AG08396 (cell line): Measurements from ENCODE around the gene AOX1.
"Not testable (repeated sequence)": the region's sequence is repeated elsewhere in the genome, so short reads cannot be mapped to it uniquely, and the experiment has no call there.

Experiments used
- DNase-seq: peaks from one replicate; pipeline ENCODE4 v3.0.0; 2012; ENCODE audit warnings: low spot score, mixed read lengths

Gene AOX1

DNA sequence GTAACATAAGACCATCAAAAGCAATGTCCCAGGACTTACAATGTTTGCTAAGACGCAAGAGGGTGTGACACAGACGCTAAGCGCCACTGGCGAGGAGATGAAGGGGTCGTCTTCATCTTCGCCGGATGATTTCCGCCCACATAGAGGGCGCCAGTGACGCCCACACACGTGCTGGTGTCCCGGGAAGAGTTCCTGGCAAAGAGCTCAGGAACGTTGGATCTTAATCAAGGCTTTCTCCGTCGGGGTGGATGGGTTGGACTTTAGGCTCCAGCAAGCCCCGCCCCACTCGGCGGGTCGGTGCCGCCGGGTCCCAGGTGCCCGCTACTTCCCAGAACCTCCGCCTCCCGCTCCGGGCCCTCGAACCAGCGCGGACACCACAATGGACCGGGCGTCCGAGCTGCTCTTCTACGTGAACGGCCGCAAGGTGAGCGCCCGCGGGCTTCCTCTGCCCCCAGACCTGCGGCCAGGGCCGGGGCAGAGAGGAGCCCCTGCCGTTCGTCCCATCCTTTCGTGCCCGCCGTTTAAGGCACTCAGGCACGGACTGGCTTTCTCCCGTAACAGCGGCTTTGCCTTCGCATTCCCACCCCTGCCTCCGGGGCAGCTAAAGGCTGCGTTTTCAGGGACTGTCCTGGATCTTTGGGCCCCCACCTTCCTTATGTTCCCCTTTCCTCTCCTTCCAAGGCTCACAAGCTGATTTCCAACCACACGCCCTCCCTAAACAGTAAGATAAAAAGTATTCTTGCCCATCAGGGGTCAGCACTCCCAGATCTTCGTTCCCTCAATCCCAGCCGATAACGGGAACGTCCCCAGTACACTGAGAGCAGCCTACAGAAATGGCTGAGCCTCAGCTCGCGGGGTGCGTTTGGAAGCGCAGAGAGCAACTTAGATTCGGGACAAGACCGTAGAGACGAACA, at the start of gene AOX1:
Gene AOX1, plus strand, starts transcription at position 285 of the 914 bp plus-strand sequence. Its CDS starts 95 bp downstream, at position 380.
- DNase-seq: peak; percentile 65

DNA sequence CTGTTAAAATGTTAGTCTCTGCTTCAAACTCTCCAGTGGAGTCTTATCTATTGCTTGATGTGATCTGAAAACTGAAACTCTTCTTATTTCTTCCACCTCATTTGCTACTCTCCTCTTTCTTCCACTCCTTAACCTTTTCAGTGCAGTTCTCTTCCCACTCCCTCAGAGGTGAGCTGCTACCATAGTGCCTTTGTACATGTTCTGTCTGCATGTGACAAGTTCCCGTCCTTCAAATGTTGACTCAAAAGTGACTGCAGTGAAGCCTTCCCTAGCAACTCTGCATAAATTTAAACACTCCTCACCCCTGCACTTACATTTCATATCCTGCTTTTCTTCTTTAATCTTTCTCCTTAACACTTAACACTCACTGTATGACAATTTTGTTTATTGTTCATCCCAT, 47.7 kb upstream of the AOX1 start:
- no peak for DNase-seq

- DNase-seq: no peak
Measured at GRCh38 chr2:200540793-200541192, 45.0 kb upstream of the AOX1 start.

DNA sequence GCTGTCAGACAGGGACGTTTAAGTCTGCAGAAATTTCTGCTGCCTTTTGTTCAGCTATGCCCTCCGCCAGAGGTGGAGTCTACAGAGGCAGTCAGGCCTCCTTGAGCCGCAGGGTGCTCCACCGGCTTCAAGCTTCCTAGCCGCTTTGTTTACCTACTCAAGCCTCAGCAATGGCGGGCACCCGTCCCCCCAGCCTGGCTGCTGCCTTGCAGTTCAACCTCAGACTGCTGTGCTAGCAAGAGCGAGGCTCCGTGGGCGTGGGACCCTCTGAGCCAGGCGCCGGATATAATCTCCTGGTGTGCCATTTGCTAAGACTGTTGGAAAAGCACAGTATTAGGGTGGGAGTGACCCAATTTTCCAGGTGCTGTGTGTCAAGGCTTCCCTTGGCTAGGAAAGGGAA, 19.2 kb upstream of the AOX1 start:
- DNase-seq: not testable (repeated sequence)

- DNase-seq: no peak
Measured at GRCh38 chr2:200567932-200568331, 17.9 kb upstream of the AOX1 start.

- DNase-seq: peak; percentile 39
Measured at GRCh38 chr2:200575957-200576356, 9.9 kb upstream of the AOX1 start.

- no peak for DNase-seq
Measured at GRCh38 chr2:200577027-200577426, 8.8 kb upstream of the AOX1 start.

GRCh38 chr2:200578778-200579177, 7.0 kb upstream of the AOX1 start:
- DNase-seq: no peak

DNA sequence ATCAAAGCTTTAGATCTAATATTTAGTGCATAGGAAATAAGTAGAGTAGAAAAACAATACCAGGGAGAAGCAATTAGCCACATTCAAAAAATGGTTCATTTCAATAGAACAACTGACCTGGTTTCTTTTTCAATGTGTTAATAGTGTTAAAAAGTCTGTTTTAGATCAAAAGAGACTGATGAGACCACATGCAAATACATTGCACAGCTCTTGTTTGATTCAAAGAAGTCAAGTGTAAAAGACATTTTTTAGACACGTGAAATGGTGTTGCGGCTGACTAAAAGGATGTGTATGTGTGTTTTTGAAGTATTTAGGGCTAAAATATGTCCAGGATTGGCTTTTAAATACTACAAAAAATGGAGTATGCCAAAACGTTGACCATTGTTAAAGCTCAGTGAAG, 1.2 kb upstream of the AOX1 start:
- DNase-seq: no peak

GRCh38 chr2:200585340-200585729, 479 bp upstream of the AOX1 start:
- no peak for DNase-seq

DNA sequence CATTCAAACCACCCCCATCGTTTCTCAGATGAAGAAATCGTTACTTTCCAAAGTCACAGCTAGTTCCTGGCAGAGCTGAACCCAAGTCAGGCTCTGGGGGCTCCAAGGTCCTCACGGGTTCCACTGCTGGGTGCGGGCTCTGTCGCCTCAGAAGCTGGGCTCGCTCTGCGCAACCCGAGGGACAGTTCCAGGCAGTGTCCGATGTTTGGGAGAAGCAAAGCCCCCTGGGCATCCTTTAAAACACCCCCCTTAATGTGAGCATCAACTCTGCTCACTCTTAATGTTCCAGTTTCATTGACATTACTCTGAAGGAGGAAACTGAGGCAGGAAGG, 796 bp downstream of the AOX1 start:
- no peak for DNase-seq

- DNase-seq: no peak
Measured at GRCh38 chr2:200587007-200587616, 1.3 kb downstream of the AOX1 start.

GRCh38 chr2:200588076-200588678, 2.4 kb downstream of the AOX1 start:
- DNase-seq: no peak

DNA sequence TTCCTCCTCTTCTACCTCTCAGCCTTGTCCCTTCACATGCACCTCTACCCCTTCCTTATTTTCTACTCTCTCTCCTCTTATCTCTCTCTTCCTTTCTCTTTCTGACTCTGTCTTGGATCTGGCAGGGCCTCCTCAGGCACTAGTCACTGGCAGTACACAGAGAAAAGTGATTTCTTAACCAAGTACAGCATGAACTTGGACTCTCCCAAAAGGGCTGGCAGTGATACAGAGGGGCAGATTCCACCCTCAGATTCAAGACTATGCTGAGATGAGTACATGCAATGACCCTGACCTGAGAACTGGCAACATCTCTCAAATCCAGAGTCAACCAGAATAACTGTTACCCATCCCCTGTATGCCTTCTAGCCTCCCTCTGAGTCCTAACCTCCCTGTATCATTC, 4.3 kb downstream of the AOX1 start:
- DNase-seq: no peak

- no peak for DNase-seq
Measured at GRCh38 chr2:200591308-200591707, 5.5 kb downstream of the AOX1 start.

DNA sequence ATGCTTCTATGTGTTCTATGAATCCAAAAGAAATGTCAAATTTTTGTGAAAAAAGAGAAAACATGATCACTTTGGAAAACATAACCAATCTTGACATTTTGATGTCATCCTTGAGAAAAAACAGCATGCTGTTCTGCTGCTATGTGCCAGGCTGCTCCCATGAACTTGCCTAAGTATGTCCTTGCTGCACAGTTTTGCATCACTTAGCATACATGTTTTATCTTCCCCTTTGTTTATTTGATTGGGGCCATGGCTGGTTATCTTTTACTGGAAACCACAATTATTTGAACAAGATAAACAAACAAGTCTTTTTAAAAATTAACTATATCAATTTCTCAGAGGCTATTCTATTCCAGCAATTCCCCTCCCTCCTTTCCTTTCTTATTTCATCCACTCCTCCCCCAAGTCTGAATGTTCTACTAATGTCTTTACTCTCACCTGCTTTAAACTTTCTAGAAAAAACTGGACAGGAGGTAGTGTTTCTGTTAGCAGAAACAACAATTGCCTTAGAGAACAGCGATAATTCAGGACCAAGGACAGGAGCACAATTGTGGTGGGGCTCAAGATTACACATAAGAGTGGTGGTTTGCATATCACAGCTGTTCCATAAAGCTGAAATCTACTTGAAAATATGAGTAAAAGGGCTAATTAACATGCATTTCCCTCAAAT, 6.7 kb downstream of the AOX1 start:
- no peak for DNase-seq

DNA sequence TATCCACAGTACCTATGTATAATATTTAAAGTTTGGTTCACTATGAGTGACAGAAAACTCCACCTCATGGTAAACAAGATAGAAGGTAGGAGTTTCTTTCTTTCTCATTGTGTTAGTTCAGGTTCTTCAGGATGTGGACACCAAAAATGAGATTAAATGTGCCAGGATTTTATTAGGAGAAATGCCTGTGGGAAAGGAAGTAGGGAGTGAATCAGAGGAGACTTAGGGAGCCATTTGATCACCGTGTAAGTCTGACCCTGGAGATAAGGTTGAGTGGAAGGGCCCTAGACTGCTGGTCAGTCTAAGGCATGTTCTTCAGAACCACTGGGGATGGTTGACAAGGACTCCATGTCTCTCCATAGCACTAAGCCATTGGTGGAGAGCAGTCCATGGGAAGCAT, 8.1 kb downstream of the AOX1 start:
- no peak for DNase-seq

DNA sequence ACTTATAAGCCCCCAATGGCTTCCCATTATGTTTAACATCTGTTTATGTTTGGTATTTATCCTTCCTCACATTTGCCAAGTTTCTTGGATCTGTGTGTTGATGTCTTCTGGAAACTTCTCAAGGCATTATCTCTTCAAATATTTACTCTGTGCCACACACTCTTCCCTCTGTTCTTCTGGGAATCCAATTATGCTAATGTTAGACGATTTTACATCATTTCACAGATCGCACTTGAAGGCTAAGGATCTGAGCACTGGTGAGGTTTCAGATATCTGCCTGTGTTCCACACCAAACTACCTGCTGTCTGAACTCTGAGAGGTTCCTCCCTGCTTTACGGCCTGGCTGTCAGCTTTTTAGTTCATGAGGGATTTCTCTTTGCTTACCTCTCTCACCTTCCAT, 10.1 kb downstream of the AOX1 start:
- DNase-seq: no peak

DNA sequence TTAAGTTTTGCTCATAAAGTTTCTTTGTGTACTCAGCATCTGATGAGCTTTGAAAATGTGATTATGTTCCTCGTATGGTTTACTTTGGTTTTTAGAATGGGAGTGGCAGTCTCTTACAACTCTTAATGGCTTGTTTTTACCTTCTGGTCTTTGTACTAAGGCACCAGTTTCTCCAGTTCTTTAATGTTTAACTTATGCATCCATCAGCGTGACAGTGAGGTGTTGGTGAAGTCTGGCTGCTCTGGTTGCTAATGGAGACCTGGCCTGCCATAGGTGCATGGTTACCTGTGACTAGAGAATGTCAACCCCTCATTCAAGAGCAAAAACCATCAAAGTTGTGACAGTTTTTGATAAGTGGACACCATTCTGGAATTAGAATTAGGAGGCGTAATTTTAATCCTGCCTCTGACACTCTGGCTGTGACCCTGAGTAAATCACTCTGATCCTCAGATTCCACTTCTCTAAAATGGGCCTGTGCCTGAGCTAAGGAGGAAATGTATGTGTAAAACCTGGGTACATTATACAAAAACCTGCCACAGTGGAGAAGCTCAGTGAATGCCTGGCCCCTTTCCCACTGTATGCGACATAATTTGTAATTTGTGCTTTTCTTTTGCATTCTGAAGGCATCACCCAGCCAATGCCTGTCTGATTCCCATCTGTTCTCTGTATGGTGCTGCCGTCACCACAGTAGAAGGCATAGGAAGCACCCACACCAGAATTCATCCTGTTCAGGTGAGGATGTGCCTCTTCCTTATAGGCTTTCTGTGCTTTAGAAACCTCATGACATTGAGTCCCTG, 11.2 kb downstream of the AOX1 start:
- DNase-seq: no peak

GRCh38 chr2:200599206-200599605, 13.4 kb downstream of the AOX1 start:
- DNase-seq: no peak

- DNase-seq: no peak
Measured at GRCh38 chr2:200600549-200601225, 14.9 kb downstream of the AOX1 start.
